Activated T-cell treated with anti-CD3 and anti-CD28 coated beads, Interleukin-2, amount 50 U/mL, for 72 hours (primary cell): ENCODE measurements around the gene PSMB5. TPM values are rescaled to one million over a fixed set of nuclear protein-coding genes. Genes with fewer than 3 reads are reported as not detected.

ENCODE experiments used
- ATAC-seq, 2 donors: fragments of 150-1000 bp; cut with Tn5 transposase; replicated peaks in 1 of 2; 2 replicates each; pipeline ENCODE4 v1.10.0; 2021; ENCODE audit warnings: moderate library complexity in 2 of 2, mild to moderate bottlenecking in 1 of 2
- DNase-seq, 2 donors: peaks; one replicate each; pipeline ENCODE4 v3.0.0; 2021 to 2022; ENCODE audit warnings: mixed read lengths in 1 of 2
- H3K27ac Mint-ChIP-seq: one replicate; pipeline ENCODE4 v1.8.0; 2022; ENCODE audit warnings: mild to moderate bottlenecking, moderate library complexity, mixed read lengths
- H3K27me3 Mint-ChIP-seq: one replicate; pipeline ENCODE4 v1.8.0; 2022; ENCODE audit warnings: low read depth, mixed read lengths
- H3K36me3 Mint-ChIP-seq, 2 donors: one replicate each; pipeline ENCODE4 v1.8.0; 2022; ENCODE audit warnings: mixed read lengths in 2 of 2, mild to moderate bottlenecking in 1 of 2; ENCODE audit not compliant: insufficient read depth in 2 of 2
- H3K4me1 Mint-ChIP-seq: one replicate; pipeline ENCODE4 v1.8.0; 2022; ENCODE audit warnings: low read depth, mixed read lengths
- H3K4me3 Mint-ChIP-seq, 2 donors: one replicate each; pipeline ENCODE4 v1.8.0; 2022; ENCODE audit warnings: mild to moderate bottlenecking in 2 of 2, mixed read lengths in 2 of 2, moderate library complexity in 2 of 2
- H3K9me3 Mint-ChIP-seq, 2 donors: one replicate each; pipeline ENCODE4 v1.8.0; 2022; ENCODE audit warnings: mixed read lengths in 2 of 2
- total RNA-seq, 2 donors: library from RNA; stranded (reverse); gene quantifications; one replicate each; pipeline ENCODE4 v1.2.3, GENCODE V29; 2022

PSMB5 gene
- 10 to 100 TPM; 82.8 to 88.9 TPM for total RNA-seq

DNA sequence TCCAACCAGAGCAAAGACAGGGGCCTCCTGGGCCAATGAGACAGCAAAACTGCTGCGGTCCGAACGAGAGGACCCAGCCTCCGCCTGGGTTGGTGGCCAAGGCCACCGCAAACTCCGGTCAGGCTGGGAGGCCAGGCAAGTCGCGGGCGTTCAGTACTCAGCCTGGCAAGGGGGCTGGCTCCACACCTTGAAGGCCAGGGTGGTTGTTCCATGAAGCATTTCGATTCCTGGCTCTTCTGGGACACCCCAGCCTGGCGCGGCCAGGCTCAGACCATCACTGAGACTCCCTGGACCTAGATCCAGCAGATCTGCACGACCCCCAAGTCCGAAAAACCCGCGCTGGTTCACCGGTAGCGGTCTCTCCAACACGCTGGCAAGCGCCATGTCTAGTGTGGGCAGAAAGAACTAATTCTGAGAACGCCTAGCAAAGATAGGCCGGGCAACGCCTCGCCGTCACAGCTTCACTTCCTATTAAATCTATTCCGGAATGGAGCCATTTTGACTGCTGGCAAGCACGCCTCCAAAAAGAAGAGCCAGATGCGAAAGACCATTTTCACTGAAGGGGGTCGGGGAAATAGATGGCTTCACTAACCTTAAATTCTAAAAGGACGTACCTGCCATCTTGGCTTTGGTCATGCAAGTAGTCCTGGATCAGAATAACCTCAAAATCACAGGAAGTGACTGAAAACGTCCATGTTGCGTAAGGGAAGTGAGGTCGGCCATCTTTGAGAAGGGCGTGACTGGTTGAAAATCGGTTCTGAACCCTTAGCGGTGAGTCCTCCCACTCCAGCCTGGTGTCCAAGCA is at the start of gene PSMB5:
PSMB5 (minus strand) TSS at position 403 of the 805 bp plus-strand sequence; CDS start at position 384, 19 bp downstream.
- H3K27ac Mint-ChIP-seq, result peak within 1 kb of the TSS; percentile 93

DNA sequence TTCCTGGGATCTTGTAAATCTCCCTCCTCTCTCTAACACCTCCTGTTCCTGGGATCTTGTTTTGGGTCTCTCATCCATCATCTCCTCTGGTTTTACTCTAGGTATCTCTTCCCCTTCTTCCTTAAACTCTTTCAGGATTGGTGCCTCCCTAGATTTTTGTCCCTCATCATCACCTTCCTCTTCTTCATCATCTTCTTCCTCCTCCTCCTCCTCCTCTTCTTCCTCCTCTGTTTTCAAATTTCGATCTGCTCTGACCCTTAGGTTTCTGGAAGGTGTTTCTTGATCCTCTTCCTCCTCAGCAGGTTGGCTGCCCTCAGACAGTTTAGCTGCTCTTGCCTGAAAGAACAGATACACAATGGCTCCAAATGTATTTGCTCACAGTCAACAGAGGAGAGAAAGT is 45.8 kb upstream of the PSMB5 start:
- no peak overlapping the region for H3K4me3 Mint-ChIP-seq
- H3K27me3 Mint-ChIP-seq, result no peaks in the 10 kb centered on the region
- ATAC-seq, result no peak
- no peaks in the 10 kb centered on the region for H3K9me3 Mint-ChIP-seq
- peaks cover 7 to 30% of the 10 kb centered on the region in 2 donors for H3K36me3 Mint-ChIP-seq
- peaks cover 31% of the 10 kb centered on the region for H3K4me1 Mint-ChIP-seq
- DNase-seq, result no peak
- peak overlapping the region; percentile 82 for H3K27ac Mint-ChIP-seq

More for the DNA sequence above, at the start of gene PSMB5:
- peak; percentile 93 to 94 for ATAC-seq
- peaks cover 13 to 29% of the 10 kb centered on the region in 2 donors for H3K36me3 Mint-ChIP-seq
- peak within 1 kb of the TSS; percentile 88 to 97 for H3K4me3 Mint-ChIP-seq
- H3K27me3 Mint-ChIP-seq, result no peaks in the 10 kb centered on the region
- DNase-seq, result peak; percentile 86 to 93
- peaks cover 39% of the 10 kb centered on the region for H3K4me1 Mint-ChIP-seq
- H3K9me3 Mint-ChIP-seq, result peaks cover 0 to 2% of the 10 kb centered on the region in 2 donors

DNA sequence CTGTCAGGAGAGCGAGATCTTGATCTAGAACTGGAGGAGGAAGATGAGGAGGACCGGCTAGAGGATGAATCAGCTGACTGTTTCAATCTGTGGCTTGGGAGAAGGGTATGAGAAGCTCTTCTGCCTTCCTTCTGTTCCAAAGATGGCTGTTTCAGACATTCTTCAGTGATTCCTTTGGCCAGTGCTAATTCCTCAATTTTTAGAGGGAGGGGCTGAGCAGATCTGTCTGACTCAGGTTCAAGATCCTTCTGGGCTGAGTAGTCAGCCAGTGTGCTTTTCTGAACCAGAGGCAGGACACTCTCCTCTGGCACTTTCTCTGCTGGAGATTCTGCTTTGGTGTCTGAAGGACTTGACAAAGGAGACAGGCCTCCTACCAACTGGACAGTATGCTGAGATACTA is 45.0 kb upstream of the PSMB5 start:
- peak overlapping the region; percentile 82 for H3K27ac Mint-ChIP-seq
- H3K4me1 Mint-ChIP-seq, result peaks cover 23% of the 10 kb centered on the region
- DNase-seq (no peak), ATAC-seq (no peak)
- peaks cover 7 to 26% of the 10 kb centered on the region in 2 donors for H3K36me3 Mint-ChIP-seq
- H3K9me3 Mint-ChIP-seq, result no peaks in the 10 kb centered on the region
- H3K27me3 Mint-ChIP-seq, result no peaks in the 10 kb centered on the region
- no peak overlapping the region for H3K4me3 Mint-ChIP-seq

DNA sequence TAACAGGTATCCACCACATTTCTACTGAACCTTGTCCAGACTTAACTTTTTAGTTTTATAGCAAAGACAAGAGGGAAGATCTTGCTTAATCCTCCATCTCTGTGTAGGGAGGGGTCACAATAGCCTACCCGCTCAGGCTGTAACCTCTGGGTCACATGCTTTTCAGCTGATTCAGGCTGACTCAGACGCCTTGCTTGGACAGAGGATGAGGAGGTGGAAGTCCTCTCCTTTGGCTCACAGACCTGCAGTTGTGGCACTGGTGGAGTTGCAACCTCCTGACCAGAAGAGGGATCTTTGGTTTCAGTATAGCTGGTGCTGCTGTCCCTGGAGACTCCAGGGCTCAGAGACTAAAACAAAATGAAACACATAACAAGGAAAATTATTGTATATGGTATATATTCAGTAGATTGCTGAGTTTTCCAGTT is 44.0 kb upstream of the PSMB5 start:
- no peaks in the 10 kb centered on the region for H3K27me3 Mint-ChIP-seq
- no peak for DNase-seq

DNA sequence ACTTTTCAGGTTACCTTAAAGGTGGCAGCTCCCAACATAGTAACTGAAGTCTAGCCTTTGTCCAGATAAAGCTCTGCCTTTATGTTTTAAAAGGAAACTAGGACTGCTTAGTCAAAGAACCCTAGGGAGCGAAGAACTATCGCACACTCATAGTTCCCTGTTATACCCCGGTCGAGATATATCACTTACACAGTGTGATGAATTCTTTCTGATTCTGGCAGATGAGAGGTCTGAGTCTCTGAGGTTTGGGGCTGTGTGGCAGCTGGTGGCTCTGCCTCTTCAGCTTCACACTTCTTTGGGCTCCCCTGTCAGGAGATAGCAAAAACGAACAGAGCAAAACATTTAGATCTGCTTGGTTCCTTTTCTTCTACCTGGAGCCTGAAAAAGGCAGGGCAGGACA is 43.3 kb upstream of the PSMB5 start:
- Mint-ChIP-seq H3K27me3 (no peaks in the 10 kb centered on the region), H3K4me1 (peaks cover 19% of the 10 kb centered on the region), H3K36me3 (peaks cover 7 to 18% of the 10 kb centered on the region in 2 donors), H3K4me3 (no peak overlapping the region), H3K27ac (peak overlapping the region; percentile 46), H3K9me3 (no peaks in the 10 kb centered on the region)
- DNase-seq (no peak), ATAC-seq (no peak)

More for the DNA sequence above, 44.0 kb upstream of the PSMB5 start:
- Mint-ChIP-seq H3K9me3 (no peaks in the 10 kb centered on the region), H3K36me3 (peaks cover 7 to 23% of the 10 kb centered on the region in 2 donors), H3K4me1 (peaks cover 19% of the 10 kb centered on the region), H3K27ac (peak overlapping the region; percentile 71), H3K4me3 (no peak overlapping the region)
- ATAC-seq, result peak in 1 of 2 donors; percentile 59

DNA sequence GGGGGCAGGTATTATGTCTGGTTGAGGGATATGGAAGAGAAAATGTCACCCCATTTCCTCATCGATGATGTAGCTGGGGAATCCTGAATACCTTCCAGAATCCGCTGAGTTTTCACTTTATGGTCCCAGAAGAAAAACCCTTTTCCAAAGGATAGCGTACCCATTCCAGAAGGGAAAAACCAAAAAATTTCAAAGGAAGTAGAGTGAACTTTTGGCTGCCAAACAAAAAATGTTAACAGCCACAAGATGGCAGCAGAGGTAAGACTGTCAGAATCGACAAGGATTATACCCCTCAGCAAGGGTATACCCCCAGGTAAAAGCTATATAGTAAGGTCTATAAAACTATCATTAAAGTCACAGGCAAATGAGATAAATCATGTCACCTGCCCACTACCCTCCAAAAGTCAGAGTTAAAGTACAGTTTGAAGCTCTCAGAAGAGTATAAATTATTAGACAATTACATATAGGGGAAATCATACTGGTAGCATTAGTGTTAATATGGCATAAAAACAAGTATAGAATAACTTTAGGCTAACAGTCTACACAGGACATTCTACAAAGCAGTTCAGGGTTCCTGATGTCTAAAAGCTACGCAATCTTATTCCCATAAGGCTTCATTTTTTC is 42.2 kb upstream of the PSMB5 start:
- no peaks in the 10 kb centered on the region for H3K9me3 Mint-ChIP-seq
- H3K4me3 Mint-ChIP-seq, result no peak overlapping the region
- H3K27ac Mint-ChIP-seq, result no peak overlapping the region
- DNase-seq (peak in 1 of 2 donors; percentile 22), ATAC-seq (peak in 1 of 2 donors; percentile 54)
- H3K27me3 Mint-ChIP-seq, result no peaks in the 10 kb centered on the region
- peaks cover 25% of the 10 kb centered on the region for H3K4me1 Mint-ChIP-seq
- peaks cover 7 to 18% of the 10 kb centered on the region in 2 donors for H3K36me3 Mint-ChIP-seq

DNA sequence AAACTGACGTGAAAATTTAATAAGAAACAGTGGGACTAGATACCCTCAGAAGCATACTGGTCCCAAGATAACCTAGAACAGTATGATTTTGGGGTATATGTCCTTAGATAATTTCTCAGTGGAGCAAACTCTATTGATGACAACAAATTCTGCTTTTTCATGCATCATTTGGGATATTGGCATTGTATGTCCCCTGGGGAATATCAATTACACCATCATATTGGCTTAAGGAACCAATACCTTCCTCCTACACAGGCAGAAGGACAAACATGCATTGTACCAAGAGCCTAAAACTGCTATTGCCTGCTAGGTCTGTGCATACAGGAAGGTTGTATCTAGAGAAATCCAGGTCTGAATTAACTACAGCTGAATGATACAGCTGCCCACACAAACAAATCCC is 40.2 kb upstream of the PSMB5 start:
- no peaks in the 10 kb centered on the region for H3K9me3 Mint-ChIP-seq
- no peaks in the 10 kb centered on the region for H3K27me3 Mint-ChIP-seq
- no peak overlapping the region for H3K4me3 Mint-ChIP-seq
- no peak for DNase-seq
- H3K27ac Mint-ChIP-seq, result no peak overlapping the region
- peaks cover 33% of the 10 kb centered on the region for H3K4me1 Mint-ChIP-seq
- peaks cover 0 to 12% of the 10 kb centered on the region in 2 donors for H3K36me3 Mint-ChIP-seq
- no peak for ATAC-seq

DNA sequence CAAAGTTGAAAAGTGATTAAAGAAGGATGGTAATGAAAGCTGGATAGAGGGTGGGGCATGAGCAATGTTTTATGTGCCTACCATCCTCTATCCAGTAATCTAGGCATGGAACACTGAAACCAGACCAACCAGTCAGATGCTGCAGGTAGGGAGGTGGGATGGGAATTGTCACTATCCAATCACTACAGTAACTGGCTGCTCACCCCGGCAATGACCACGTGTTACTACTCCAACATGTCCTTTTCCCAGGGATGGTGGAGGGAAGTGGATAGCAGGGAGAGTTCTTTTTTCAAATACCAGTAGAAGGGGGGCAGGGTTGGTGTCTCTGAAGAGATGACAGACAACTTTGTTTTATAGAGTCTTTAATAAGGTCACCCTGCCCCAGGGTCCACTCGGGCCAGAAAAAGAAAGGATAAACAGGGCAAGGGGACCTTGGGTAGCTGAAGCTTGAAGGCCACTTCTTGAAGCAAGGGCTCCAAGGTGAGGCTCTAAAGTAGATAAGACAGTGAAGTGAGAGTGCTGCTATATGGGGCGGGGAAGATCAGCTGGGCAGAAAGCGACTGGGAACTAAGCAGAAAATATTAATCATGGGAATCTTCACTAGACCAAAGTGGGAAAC is 37.3 kb upstream of the PSMB5 start:
- DNase-seq (no peak), ATAC-seq (no peak)
- Mint-ChIP-seq H3K4me1 (peaks cover 38% of the 10 kb centered on the region), H3K4me3 (peak overlapping the region; percentile 83 to 94), H3K9me3 (no peaks in the 10 kb centered on the region), H3K27ac (peak overlapping the region; percentile 64), H3K36me3 (peaks cover 2 to 10% of the 10 kb centered on the region in 2 donors), H3K27me3 (no peaks in the 10 kb centered on the region)

DNA sequence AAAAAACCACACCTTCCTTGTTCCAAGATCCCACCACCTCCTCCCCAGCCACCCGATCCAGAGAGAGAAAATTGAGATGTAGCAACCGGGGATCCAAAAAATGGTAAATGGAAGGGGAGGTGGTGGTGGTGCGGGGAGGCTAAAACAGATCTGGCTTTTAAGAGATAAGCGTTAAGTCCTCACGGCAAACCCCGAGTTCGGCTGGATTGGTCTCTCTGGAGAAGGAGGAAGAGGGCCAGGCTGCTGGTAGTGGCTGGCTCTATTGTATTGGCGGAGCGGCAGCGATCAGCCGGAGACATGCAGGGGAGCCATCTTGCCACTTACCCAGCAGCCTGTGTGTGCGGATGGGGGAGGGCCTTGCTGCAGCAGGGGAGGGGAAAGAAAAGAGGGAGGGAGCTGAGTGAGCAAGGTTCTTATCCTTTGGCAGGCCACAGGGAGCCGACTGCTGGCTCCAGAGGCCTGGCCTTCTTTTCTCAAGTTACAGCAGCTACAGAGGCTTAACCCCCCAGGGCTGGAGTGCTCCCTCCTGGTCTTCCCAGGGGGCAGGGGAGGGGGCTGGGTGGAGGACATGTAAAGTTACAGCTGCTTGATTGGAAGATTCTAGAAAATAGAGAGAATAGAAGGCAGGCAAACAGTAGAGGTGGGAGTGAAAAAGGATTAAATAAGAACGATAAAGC is 36.7 kb upstream of the PSMB5 start:
- peak; percentile 78 to 84 for DNase-seq
- Mint-ChIP-seq H3K36me3 (peaks cover 4 to 12% of the 10 kb centered on the region in 2 donors), H3K4me1 (peaks cover 38% of the 10 kb centered on the region), H3K27ac (peak overlapping the region; percentile 64), H3K9me3 (no peaks in the 10 kb centered on the region), H3K4me3 (peak overlapping the region; percentile 83 to 94), H3K27me3 (no peaks in the 10 kb centered on the region)
- ATAC-seq, result peak; percentile 95 to 96

DNA sequence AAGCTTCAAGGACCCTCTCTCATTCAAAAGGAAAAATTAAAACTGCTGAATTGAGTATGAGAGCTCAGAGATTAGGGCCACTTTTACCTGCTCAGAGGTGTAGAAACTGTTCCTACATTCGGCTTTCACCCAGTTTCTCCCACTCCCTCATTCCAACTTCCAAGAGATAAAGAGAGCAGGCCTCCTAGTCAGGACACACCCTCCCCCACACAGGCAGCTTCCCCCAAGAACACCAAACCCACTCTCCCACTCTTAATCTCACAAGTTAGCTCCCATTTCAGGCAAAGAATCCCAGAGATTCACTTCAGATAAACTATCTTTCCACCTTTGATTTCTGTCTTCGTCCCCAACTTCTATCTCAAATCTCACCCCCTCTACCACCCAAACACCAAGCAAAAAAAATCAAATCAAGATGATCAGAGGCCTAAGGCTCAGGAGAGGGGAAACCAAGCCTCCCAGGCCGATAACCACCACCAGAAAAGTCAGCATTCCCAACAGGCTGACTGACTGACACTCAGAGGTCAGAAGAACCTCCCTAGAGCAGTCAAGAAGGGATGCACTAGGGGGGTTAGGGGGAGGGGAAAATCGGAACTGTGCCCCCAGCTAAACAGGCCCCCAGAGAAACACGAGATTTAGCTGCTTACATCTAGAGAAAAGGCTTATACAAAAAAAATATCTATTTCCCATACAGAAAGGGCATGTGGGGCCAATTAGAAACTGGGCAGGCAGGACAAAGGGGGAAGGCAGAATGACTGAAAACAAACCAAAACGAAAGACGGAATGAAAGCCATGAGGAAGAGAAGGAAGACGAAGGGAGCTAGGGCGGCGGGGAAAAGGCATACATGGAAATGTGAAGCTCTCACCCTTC is 35.8 kb upstream of the PSMB5 start:
- peaks cover 7 to 16% of the 10 kb centered on the region in 2 donors for H3K36me3 Mint-ChIP-seq
- H3K4me3 Mint-ChIP-seq, result peak overlapping the region; percentile 83 to 94
- peak overlapping the region; percentile 64 for H3K27ac Mint-ChIP-seq
- H3K4me1 Mint-ChIP-seq, result peaks cover 43% of the 10 kb centered on the region
- no peaks in the 10 kb centered on the region for H3K27me3 Mint-ChIP-seq
- DNase-seq (no peak), ATAC-seq (no peak)
- H3K9me3 Mint-ChIP-seq, result no peaks in the 10 kb centered on the region

DNA sequence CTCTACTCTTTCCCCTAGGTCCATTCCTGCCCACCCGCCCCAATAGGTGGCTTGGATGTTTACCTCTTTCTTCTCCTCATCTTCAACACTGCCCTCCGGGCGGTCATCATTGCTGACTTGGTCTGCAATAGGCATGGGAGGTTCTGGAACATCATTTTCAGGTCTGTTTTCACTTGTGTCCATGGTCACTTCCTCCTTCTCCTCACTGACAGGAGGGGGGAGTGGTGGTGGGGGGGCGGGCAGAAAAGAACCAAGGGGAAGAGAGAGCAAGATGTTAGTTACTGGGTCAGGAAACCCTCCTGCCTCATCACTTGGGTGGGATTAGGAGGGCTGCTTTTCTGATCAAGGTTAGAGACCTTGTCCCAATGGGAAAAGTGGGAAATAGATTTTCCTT is 34.7 kb upstream of the PSMB5 start:
- Mint-ChIP-seq H3K4me1 (peaks cover 43% of the 10 kb centered on the region), H3K27me3 (no peaks in the 10 kb centered on the region), H3K9me3 (no peaks in the 10 kb centered on the region), H3K4me3 (peak overlapping the region in 1 of 2 donors; percentile 73), H3K36me3 (peaks cover 9 to 13% of the 10 kb centered on the region in 2 donors), H3K27ac (no peak overlapping the region)
- DNase-seq (no peak), ATAC-seq (no peak)
